ENCODE measurements around the gene CDKL5. TPM values are rescaled to one million over a fixed set of nuclear protein-coding genes. Genes with fewer than 3 reads are reported as not detected.

Gene CDKL5
- total RNA-seq, 1 experiment from 2014 or later: 0.82 TPM

DNA sequence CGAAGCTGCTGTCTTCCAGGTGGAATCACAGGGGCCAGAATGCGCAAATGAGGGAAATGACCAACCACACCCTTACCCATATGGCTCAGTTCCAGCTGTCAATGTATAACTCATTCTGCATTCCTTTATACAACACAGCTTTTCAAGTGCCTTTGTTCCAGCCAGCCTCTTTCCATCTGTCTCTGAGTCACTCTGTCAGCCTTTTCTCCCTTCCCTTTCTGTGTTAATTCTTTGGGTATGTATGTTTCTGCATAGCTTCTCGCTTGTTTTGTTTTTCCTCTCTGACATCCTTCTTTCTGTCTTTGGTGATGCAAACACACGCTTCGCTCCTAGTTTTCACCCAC lies 192.0 kb downstream of the CDKL5 start:
- Histone ChIP-seq H3K4me3 (ENCODE audit: low read length) (no peak overlapping the region), H4K20me1 (ENCODE audit: insufficient read depth, low read depth, low read length) (no peaks in the 10 kb centered on the region), H3K27ac (ENCODE audit: low read length) (no peak overlapping the region), H3K9me2 (replicated peaks; ENCODE audit: insufficient read depth, low read length) (no peaks in the 10 kb centered on the region), H2AFZ (ENCODE audit: low read length) (no peak overlapping the region), H3K9me3 (ENCODE audit: low read length) (no peaks in the 10 kb centered on the region), H3K27me3 (ENCODE audit: low read length) (no peaks in the 10 kb centered on the region), H3K9ac (ENCODE audit: low read length) (no peak overlapping the region), H3K4me2 (ENCODE audit: low read depth, low read length, poor library complexity, severe bottlenecking) (no peak overlapping the region), H3K4me1 (ENCODE audit: low read length) (no peaks in the 10 kb centered on the region), H3K36me3 (ENCODE audit: insufficient read depth, low read length) (no peaks in the 10 kb centered on the region), H3K79me2 (ENCODE audit: low read length) (no peaks in the 10 kb centered on the region)
- no peak for DNase-seq

DNA sequence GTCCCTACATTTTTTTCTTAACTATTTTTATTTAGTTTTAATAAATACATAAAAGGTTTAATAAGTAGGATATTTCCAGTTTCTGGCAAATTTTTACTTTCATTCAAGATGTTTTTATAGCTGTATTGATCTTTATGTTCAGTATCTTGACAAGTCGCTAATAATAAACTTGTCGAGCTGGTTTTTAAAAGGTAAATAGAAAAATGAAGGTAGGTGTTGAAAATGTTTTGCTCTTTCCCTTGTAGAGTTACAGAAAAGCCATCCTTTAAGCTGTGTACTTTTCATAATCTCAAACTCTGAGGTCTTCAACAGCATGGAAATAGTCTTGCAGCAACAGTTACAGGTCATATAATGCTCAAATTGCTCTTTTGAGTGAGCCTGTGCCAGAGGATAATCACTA lies 193.9 kb downstream of the CDKL5 start:
- H4K20me1 ChIP-seq (ENCODE audit: insufficient read depth, low read depth, low read length): no peaks in the 10 kb centered on the region
- no peaks in the 10 kb centered on the region for H3K36me3 ChIP-seq (ENCODE audit: insufficient read depth, low read length)
- H3K27ac ChIP-seq (ENCODE audit: low read length): no peak overlapping the region
- H3K9me3 ChIP-seq (ENCODE audit: low read length): no peaks in the 10 kb centered on the region
- no peak overlapping the region for H2AFZ ChIP-seq (ENCODE audit: low read length)
- no peaks in the 10 kb centered on the region for H3K27me3 ChIP-seq (ENCODE audit: low read length)
- no peaks in the 10 kb centered on the region for H3K4me1 ChIP-seq (ENCODE audit: low read length)
- H3K9me2 ChIP-seq (replicated peaks; ENCODE audit: insufficient read depth, low read length): no peaks in the 10 kb centered on the region
- no peaks in the 10 kb centered on the region for H3K79me2 ChIP-seq (ENCODE audit: low read length)
- no peak overlapping the region for H3K9ac ChIP-seq (ENCODE audit: low read length)
- H3K4me3 ChIP-seq (ENCODE audit: low read length): no peak overlapping the region
- no peak overlapping the region for H3K4me2 ChIP-seq (ENCODE audit: low read depth, low read length, poor library complexity, severe bottlenecking)
- DNase-seq: no peak

DNA sequence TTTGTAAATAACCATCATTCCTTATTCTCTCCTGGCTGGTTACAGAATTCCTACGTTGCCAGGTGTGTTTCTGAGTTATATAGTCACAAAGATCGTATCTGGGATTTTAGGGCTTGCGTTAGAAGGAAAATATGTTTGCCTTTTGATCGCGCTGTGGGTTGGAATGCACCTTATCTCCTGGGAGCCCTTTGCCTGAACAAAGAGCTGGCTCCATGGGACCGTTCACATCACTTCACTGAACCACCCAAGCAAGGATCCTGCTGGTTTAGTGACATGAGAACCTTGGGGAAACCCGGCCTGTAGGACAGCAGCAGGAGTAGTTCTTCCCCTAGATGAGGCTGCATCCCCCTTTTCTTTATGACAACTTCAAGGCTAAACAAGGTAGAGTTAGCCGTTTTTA lies 194.9 kb downstream of the CDKL5 start:
- H3K36me3 ChIP-seq (ENCODE audit: insufficient read depth, low read length): no peaks in the 10 kb centered on the region
- H3K4me1 ChIP-seq (ENCODE audit: low read length): no peaks in the 10 kb centered on the region
- H3K27me3 ChIP-seq (ENCODE audit: low read length): no peaks in the 10 kb centered on the region
- no peaks in the 10 kb centered on the region for H3K79me2 ChIP-seq (ENCODE audit: low read length)
- no peak overlapping the region for H3K9ac ChIP-seq (ENCODE audit: low read length)
- no peak for DNase-seq
- H4K20me1 ChIP-seq (ENCODE audit: insufficient read depth, low read depth, low read length): no peaks in the 10 kb centered on the region
- H3K27ac ChIP-seq (ENCODE audit: low read length): no peak overlapping the region
- H2AFZ ChIP-seq (ENCODE audit: low read length): no peak overlapping the region
- no peak overlapping the region for H3K4me3 ChIP-seq (ENCODE audit: low read length)
- no peak overlapping the region for H3K4me2 ChIP-seq (ENCODE audit: low read depth, low read length, poor library complexity, severe bottlenecking)
- no peaks in the 10 kb centered on the region for H3K9me3 ChIP-seq (ENCODE audit: low read length)
- no peaks in the 10 kb centered on the region for H3K9me2 ChIP-seq (replicated peaks; ENCODE audit: insufficient read depth, low read length)

DNA sequence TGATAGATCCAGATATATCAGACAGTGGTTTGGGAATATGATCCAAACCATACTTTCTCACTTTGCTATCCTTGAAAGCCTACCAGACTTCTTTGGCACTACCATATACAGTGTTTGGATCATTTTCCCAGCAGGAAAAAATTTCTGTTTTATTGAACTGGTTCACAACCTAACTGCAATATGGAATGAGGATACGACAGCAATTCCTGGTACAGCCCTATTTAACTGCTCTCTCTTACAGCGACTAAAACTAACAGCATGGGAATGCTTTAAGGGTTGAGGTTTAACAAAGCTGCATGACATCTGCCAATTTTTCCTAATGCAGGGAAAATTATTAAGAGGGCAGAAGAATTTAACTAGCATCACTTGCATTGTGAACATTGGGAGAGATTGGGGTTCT lies 199.2 kb downstream of the CDKL5 start:
- Histone ChIP-seq H3K79me2 (ENCODE audit: low read length) (no peaks in the 10 kb centered on the region), H3K9me3 (ENCODE audit: low read length) (no peaks in the 10 kb centered on the region), H3K9ac (ENCODE audit: low read length) (no peak overlapping the region), H3K27me3 (ENCODE audit: low read length) (no peaks in the 10 kb centered on the region), H4K20me1 (ENCODE audit: insufficient read depth, low read depth, low read length) (no peaks in the 10 kb centered on the region), H3K4me3 (ENCODE audit: low read length) (no peak overlapping the region), H3K4me1 (ENCODE audit: low read length) (no peaks in the 10 kb centered on the region), H2AFZ (ENCODE audit: low read length) (no peak overlapping the region), H3K9me2 (replicated peaks; ENCODE audit: insufficient read depth, low read length) (no peaks in the 10 kb centered on the region), H3K36me3 (ENCODE audit: insufficient read depth, low read length) (no peaks in the 10 kb centered on the region), H3K27ac (ENCODE audit: low read length) (no peak overlapping the region), H3K4me2 (ENCODE audit: low read depth, low read length, poor library complexity, severe bottlenecking) (no peak overlapping the region)
- DNase-seq: no peak

DNA sequence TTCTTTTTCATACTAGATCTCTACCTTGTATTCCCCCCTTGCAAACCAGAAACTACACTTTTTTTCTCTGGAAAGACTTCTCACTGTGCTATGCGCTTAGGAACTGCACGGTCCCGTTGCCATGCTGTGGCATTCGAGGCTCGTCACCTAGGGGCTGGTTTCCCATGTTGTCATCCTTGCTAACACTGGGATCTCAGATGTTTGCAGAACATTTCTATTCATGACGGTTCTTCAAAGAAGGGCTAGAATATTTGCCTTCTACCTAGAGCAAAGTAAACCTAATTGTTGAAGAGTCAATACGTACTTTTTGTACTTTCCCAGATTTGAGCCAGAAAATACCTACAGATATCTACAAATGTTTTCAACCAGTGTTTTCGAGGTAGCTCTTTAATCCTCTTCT lies 205.5 kb downstream of the CDKL5 start:
- no peaks in the 10 kb centered on the region for H3K27me3 ChIP-seq (ENCODE audit: low read length)
- H3K36me3 ChIP-seq (ENCODE audit: insufficient read depth, low read length): no peaks in the 10 kb centered on the region
- H3K79me2 ChIP-seq (ENCODE audit: low read length): no peaks in the 10 kb centered on the region
- no peak overlapping the region for H3K4me3 ChIP-seq (ENCODE audit: low read length)
- no peaks in the 10 kb centered on the region for H3K9me2 ChIP-seq (replicated peaks; ENCODE audit: insufficient read depth, low read length)
- DNase-seq: no peak
- H3K4me2 ChIP-seq (ENCODE audit: low read depth, low read length, poor library complexity, severe bottlenecking): no peak overlapping the region
- H3K27ac ChIP-seq (ENCODE audit: low read length): no peak overlapping the region
- H3K9me3 ChIP-seq (ENCODE audit: low read length): no peaks in the 10 kb centered on the region
- H2AFZ ChIP-seq (ENCODE audit: low read length): no peak overlapping the region
- H4K20me1 ChIP-seq (ENCODE audit: insufficient read depth, low read depth, low read length): no peaks in the 10 kb centered on the region
- H3K9ac ChIP-seq (ENCODE audit: low read length): no peak overlapping the region
- H3K4me1 ChIP-seq (ENCODE audit: low read length): no peaks in the 10 kb centered on the region

DNA sequence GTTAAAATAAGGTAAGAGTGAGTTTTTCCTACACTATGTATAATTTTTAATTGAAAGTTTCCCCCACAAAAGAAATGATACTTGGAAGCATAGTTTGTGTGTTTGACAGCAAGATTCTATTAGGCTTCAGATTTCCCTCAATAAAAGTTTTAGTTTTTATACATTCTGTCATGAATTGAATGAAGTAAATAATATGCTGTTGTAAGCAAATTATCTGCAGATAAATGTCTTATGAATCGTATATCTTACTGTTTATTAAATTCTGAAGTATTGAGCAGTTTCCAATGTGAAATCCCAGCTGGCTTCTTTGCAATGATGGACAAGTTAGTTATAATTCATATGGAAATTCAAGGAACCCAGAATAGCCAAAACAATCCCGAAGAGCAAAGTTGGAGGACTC lies 213.0 kb downstream of the CDKL5 start:
- Histone ChIP-seq H3K9me3 (ENCODE audit: low read length) (no peaks in the 10 kb centered on the region), H3K36me3 (ENCODE audit: insufficient read depth, low read length) (no peaks in the 10 kb centered on the region), H3K27me3 (ENCODE audit: low read length) (no peaks in the 10 kb centered on the region), H4K20me1 (ENCODE audit: insufficient read depth, low read depth, low read length) (no peaks in the 10 kb centered on the region), H3K4me2 (ENCODE audit: low read depth, low read length, poor library complexity, severe bottlenecking) (no peak overlapping the region), H2AFZ (ENCODE audit: low read length) (no peak overlapping the region), H3K4me1 (ENCODE audit: low read length) (no peaks in the 10 kb centered on the region), H3K9me2 (replicated peaks; ENCODE audit: insufficient read depth, low read length) (no peaks in the 10 kb centered on the region), H3K79me2 (ENCODE audit: low read length) (no peaks in the 10 kb centered on the region), H3K27ac (ENCODE audit: low read length) (no peak overlapping the region), H3K4me3 (ENCODE audit: low read length) (no peak overlapping the region), H3K9ac (ENCODE audit: low read length) (no peak overlapping the region)
- DNase-seq: no peak

DNA sequence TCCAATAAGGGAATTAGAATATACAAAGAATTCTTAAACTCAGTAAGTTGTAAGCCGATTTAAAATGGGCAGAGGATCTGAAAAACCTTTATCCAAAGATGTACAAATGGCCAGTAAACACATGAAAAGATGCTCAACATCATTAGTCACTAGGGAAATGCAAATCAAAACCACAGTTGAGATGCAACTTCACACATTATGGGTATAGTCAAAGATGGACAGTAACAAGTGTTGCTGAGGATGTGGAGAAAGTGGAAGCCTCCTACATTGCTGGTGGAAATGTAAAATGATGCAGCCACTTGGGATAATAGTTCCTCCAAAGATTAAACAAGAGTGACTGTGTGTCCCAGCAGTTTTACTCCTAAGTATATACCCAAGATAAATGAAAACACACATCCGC lies 213.9 kb downstream of the CDKL5 start:
- Histone ChIP-seq H3K4me1 (ENCODE audit: low read length) (no peaks in the 10 kb centered on the region), H3K79me2 (ENCODE audit: low read length) (no peaks in the 10 kb centered on the region), H4K20me1 (ENCODE audit: insufficient read depth, low read depth, low read length) (no peaks in the 10 kb centered on the region), H3K9me3 (ENCODE audit: low read length) (no peaks in the 10 kb centered on the region), H3K9ac (ENCODE audit: low read length) (no peak overlapping the region), H3K4me3 (ENCODE audit: low read length) (no peak overlapping the region), H3K36me3 (ENCODE audit: insufficient read depth, low read length) (no peaks in the 10 kb centered on the region), H3K27ac (ENCODE audit: low read length) (no peak overlapping the region), H2AFZ (ENCODE audit: low read length) (no peak overlapping the region), H3K27me3 (ENCODE audit: low read length) (no peaks in the 10 kb centered on the region), H3K4me2 (ENCODE audit: low read depth, low read length, poor library complexity, severe bottlenecking) (no peak overlapping the region), H3K9me2 (replicated peaks; ENCODE audit: insufficient read depth, low read length) (no peaks in the 10 kb centered on the region)
- DNase-seq: no peak

DNA sequence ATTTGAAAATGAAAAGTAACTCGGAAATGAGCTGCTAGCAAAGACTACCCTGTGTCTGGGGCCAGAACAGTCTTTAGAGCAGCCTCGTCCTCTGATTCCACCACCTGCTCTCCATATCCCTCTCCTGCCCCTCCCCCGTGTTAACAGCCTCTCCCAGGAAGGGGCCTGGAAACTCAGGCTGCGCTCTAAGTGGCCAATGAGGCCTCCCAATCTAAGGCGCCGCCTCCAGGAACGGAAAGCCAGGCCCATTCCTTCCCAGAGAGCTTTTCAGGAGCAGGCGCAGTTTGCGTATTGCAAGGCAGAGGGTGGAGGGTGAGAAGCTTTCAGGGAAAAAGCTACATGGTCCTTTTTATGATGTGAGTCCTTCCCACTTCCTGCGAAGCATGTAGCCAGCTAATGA lies 215.3 kb downstream of the CDKL5 start:
- Histone ChIP-seq H4K20me1 (ENCODE audit: insufficient read depth, low read depth, low read length) (no peaks in the 10 kb centered on the region), H3K4me2 (ENCODE audit: low read depth, low read length, poor library complexity, severe bottlenecking) (no peak overlapping the region), H3K9me2 (replicated peaks; ENCODE audit: insufficient read depth, low read length) (no peaks in the 10 kb centered on the region), H3K9me3 (ENCODE audit: low read length) (no peaks in the 10 kb centered on the region), H3K9ac (ENCODE audit: low read length) (no peak overlapping the region), H3K27me3 (ENCODE audit: low read length) (no peaks in the 10 kb centered on the region), H3K36me3 (ENCODE audit: insufficient read depth, low read length) (no peaks in the 10 kb centered on the region), H3K79me2 (ENCODE audit: low read length) (no peaks in the 10 kb centered on the region), H3K4me3 (ENCODE audit: low read length) (no peak overlapping the region), H3K4me1 (ENCODE audit: low read length) (no peaks in the 10 kb centered on the region), H3K27ac (ENCODE audit: low read length) (no peak overlapping the region), H2AFZ (ENCODE audit: low read length) (no peak overlapping the region)
- DNase-seq: no peak

DNA sequence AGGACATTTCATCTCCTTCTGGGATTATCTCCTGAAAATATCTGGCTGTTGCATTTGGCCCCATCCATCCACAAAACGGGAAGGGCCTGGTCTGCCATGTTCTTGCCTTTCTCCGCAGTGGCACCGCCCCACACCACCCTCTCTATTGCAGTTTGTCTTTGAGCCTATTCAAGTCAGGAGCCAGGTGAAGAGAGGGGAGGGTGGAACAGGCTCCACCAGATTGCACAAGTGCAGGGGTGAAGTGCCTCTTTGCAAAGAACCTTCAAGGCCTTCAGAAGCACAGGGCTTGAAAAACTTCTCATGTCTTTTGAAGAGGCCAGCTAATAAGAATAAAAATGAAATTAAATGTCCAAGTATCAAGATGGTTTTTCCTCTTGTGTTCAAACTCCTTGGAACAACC lies 217.8 kb downstream of the CDKL5 start:
- Histone ChIP-seq H3K27me3 (ENCODE audit: low read length) (no peaks in the 10 kb centered on the region), H3K9ac (ENCODE audit: low read length) (no peak overlapping the region), H3K4me1 (ENCODE audit: low read length) (no peaks in the 10 kb centered on the region), H3K27ac (ENCODE audit: low read length) (no peak overlapping the region), H4K20me1 (ENCODE audit: insufficient read depth, low read depth, low read length) (no peaks in the 10 kb centered on the region), H2AFZ (ENCODE audit: low read length) (no peak overlapping the region), H3K36me3 (ENCODE audit: insufficient read depth, low read length) (no peaks in the 10 kb centered on the region), H3K4me3 (ENCODE audit: low read length) (no peak overlapping the region), H3K4me2 (ENCODE audit: low read depth, low read length, poor library complexity, severe bottlenecking) (no peak overlapping the region), H3K79me2 (ENCODE audit: low read length) (no peaks in the 10 kb centered on the region), H3K9me2 (replicated peaks; ENCODE audit: insufficient read depth, low read length) (no peaks in the 10 kb centered on the region), H3K9me3 (ENCODE audit: low read length) (no peaks in the 10 kb centered on the region)
- no peak for DNase-seq
